K562 (cell line): ENCODE data around the gene SBNO1. TPM values are rescaled to one million over a fixed set of nuclear protein-coding genes. Genes with fewer than 3 reads are reported as not detected.

Source experiments
- BHLHE40 ChIP-seq: IDR thresholded peaks from 2 replicates; pipeline ENCODE4 v1.6.1; 2011; ENCODE audit warnings: low read length, improper control_type of control experiment
- CTCF ChIP-seq, 3 experiments: IDR thresholded peaks in 2 of 3; conservative IDR thresholded peaks in 1 of 3; 2 replicates each; pipeline ENCODE4 v1.5.1; 2011 to 2012; ENCODE audit warnings: low read length in 3 of 3, mild to moderate bottlenecking in 3 of 3, control low read depth in 2 of 3, improper control_type of control experiment in 1 of 3, inconsistent platforms in 1 of 3, low read depth in 1 of 3, mixed read lengths in 1 of 3, moderate library complexity in 1 of 3; ENCODE audit not compliant: insufficient read depth in 2 of 3
- FIP1L1 ChIP-seq: fragments of 200-400 bp; formaldehyde crosslinking; IDR thresholded peaks from 2 replicates; pipeline ENCODE4 v1.6.1; 2018; ENCODE audit warnings: mild to moderate bottlenecking, low read depth, low read length; ENCODE audit not compliant: poor library complexity, severe bottlenecking
- HOMEZ ChIP-seq: fragments of 250-450 bp; sonication (Bioruptor Pico); IDR thresholded peaks from 2 replicates; pipeline ENCODE4 v1.4.0; 2020; ENCODE audit warnings: mild to moderate bottlenecking, moderate library complexity
- MYC ChIP-seq, 2 experiments: fragments of 250-450 bp in 1 of 2; sonication (Bioruptor Pico) in 1 of 2; IDR thresholded peaks; 2 replicates each; pipeline versions ENCODE4 v1.5.1 to v1.6.1; 2012 to 2021; ENCODE audit warnings: low read depth in 2 of 2, borderline replicate concordance in 1 of 2, improper control_type of control experiment in 1 of 2, low read length in 1 of 2, mild to moderate bottlenecking in 1 of 2, moderate library complexity in 1 of 2
- RBM14 ChIP-seq: fragments of 200-400 bp; formaldehyde crosslinking; IDR thresholded peaks from 2 replicates; pipeline ENCODE4 v1.6.1; 2018; ENCODE audit warnings: low read depth, mild to moderate bottlenecking, low read length, moderate library complexity, borderline replicate concordance; ENCODE audit not compliant: insufficient read depth
- RBM22 ChIP-seq: fragments of 200-400 bp; formaldehyde crosslinking; IDR thresholded peaks from 2 replicates; pipeline ENCODE4 v1.6.1; 2018; ENCODE audit warnings: low read length, low read depth; ENCODE audit not compliant: poor library complexity, severe bottlenecking
- SMARCB1 ChIP-seq: IDR thresholded peaks from 2 replicates; pipeline ENCODE4 v1.6.1; 2011; ENCODE audit warnings: improper control_type of control experiment, low read depth; ENCODE audit not compliant: insufficient read length
- STAT6 ChIP-seq: sonication (generic); formaldehyde crosslinking; IDR thresholded peaks from 2 replicates; pipeline ENCODE4 v1.8.1; 2023; ENCODE audit warnings: mild to moderate bottlenecking, missing genetic modification reagents
- TSC22D4 ChIP-seq: fragments of 450-650 bp; IDR thresholded peaks from 2 replicates; pipeline ENCODE4 v1.6.1; 2016; ENCODE audit warnings: missing genetic modification characterization, missing biosample characterization, control low read depth
- ZNF146 ChIP-seq: IDR thresholded peaks from one replicate; pipeline ENCODE4 v1.6.1; 2018; ENCODE audit warnings: missing compliant biosample characterization; ENCODE audit not compliant: unreplicated experiment
- ZNF239 ChIP-seq: fragments of 250-450 bp; sonication (Bioruptor Pico); IDR thresholded peaks from 2 replicates; pipeline ENCODE4 v1.4.0; 2020; ENCODE audit warnings: mild to moderate bottlenecking
- ZNF354B ChIP-seq: fragments of 250-450 bp; sonication (Bioruptor Pico); IDR thresholded peaks from 2 replicates; pipeline ENCODE4 v1.4.0; 2020
- ZNF561 ChIP-seq: fragments of 450-650 bp; formaldehyde crosslinking; conservative IDR thresholded peaks from 2 replicates; pipeline ENCODE4 v1.4.0; 2020; ENCODE audit warnings: mild to moderate bottlenecking, moderate library complexity
- ZNF77 ChIP-seq: fragments of 250-450 bp; sonication (Bioruptor Pico); IDR thresholded peaks from 2 replicates; pipeline ENCODE4 v1.5.0; 2020
- ZNF79 ChIP-seq: fragments of 250-450 bp; sonication (Bioruptor Pico); IDR thresholded peaks from 2 replicates; pipeline ENCODE4 v1.4.0; 2020; ENCODE audit warnings: low read depth, mild to moderate bottlenecking, moderate library complexity
- ZNF830 ChIP-seq: fragments of 250-450 bp; sonication (Bioruptor Pico); IDR thresholded peaks from 2 replicates; pipeline ENCODE4 v1.5.0; 2021; ENCODE audit warnings: mild to moderate bottlenecking
- polyA plus RNA-seq, 8 experiments: library from polyadenylated mRNA; depleted of rRNA in 4 of 8; stranded (reverse) in 5 of 8; unstranded in 3 of 8; fragments of >200 nt; fragmentation: Nextera tagmentation in 2 of 8; fragmentation: Illumina TruSeq in 1 of 8; extraction: Ambion mirVana in 2 of 8; extraction: Trizol in 1 of 8; gene quantifications; 2 replicates each; pipeline versions ENCODE4 v1.2.1 to v1.2.3, GENCODE V29; 2011 to 2014; ENCODE audit warnings: inconsistent platforms in 1 of 8, missing spikeins in 1 of 8
- total RNA-seq, 7 experiments: library from RNA; depleted of rRNA in 6 of 7; stranded (reverse); fragments of >200 nt in 6 of 7; fragmentation: Illumina TruSeq in 2 of 7; extraction: Trizol in 2 of 7; gene quantifications; 2 replicates each; pipeline versions ENCODE4 v1.2.1 to v1.2.3, GENCODE V29; 2011 to 2021; ENCODE audit warnings: low replicate concordance in 1 of 7
- TF ChIP-seq, protein P1 (sequence below): IDR thresholded peaks from 2 replicates; pipeline ENCODE4 v1.6.1; 2011; ENCODE audit not compliant: insufficient read length; ENCODE audit errors: extremely low read depth
- TF ChIP-seq, protein P2 (sequence below): fragments of 250-450 bp; sonication (Bioruptor Pico); IDR thresholded peaks from 2 replicates; pipeline ENCODE4 v1.9.0; 2021; ENCODE audit warnings: mild to moderate bottlenecking

The SBNO1 gene
- total and polyA plus RNA-seq, 9 of the 15 experiments (the other 6 are each of a cell fraction or from before 2014, with no cell fraction given), result 14.9 to 77.1 (median 35.9) TPM

GRCh38 chr12:123363740-123364531, 711 bp downstream of the SBNO1 start (continued):
- 0 out of 2 replicates have a peak, but pooled peaks have one; percentile 70 for TF ChIP-seq STAT6
- no peak for TF ChIP-seq ZNF830 (CRISPR knock-in tag)
- TF ChIP-seq, protein P1, sequence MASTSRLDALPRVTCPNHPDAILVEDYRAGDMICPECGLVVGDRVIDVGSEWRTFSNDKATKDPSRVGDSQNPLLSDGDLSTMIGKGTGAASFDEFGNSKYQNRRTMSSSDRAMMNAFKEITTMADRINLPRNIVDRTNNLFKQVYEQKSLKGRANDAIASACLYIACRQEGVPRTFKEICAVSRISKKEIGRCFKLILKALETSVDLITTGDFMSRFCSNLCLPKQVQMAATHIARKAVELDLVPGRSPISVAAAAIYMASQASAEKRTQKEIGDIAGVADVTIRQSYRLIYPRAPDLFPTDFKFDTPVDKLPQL, result no peak
- 0 out of 2 replicates have a peak, but pooled peaks have one; percentile 49 for TF ChIP-seq RBM14
- TF ChIP-seq, protein P2, sequence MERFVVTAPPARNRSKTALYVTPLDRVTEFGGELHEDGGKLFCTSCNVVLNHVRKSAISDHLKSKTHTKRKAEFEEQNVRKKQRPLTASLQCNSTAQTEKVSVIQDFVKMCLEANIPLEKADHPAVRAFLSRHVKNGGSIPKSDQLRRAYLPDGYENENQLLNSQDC, result no peak
- TF ChIP-seq ZNF146 (CRISPR knock-in tag), result no peak
- no peak for TF ChIP-seq RBM22
- peak; percentile 8; the same call in 1 of the 2 replicates for TF ChIP-seq BHLHE40
- no peak for TF ChIP-seq SMARCB1
- TF ChIP-seq MYC (IDR thresholded peaks at IDR 0.05; ENCODE audit: low read depth, low read length), result peak; percentile 24; the same call in 1 of the 2 replicates
- peak; percentile 18; the same call in 1 of the 2 replicates for TF ChIP-seq MYC (CRISPR knock-in tag; IDR thresholded peaks at IDR 0.05; ENCODE audit: borderline replicate concordance, low read depth)
- TF ChIP-seq ZNF77 (CRISPR knock-in tag), result no peak
- no peak for TF ChIP-seq ZNF79 (CRISPR knock-in tag)
- no peak for TF ChIP-seq ZNF354B (CRISPR knock-in tag)
- no peak for TF ChIP-seq ZNF239 (CRISPR knock-in tag)
- TF ChIP-seq HOMEZ, result no peak
- peak; percentile 69 for TF ChIP-seq FIP1L1
- no peak for TF ChIP-seq TSC22D4 (tag)
- TF ChIP-seq ZNF561, result no peak
- no peak for TF ChIP-seq CTCF (IDR thresholded peaks at IDR 0.05 in 2 of 3, conservative IDR thresholded peaks at IDR 0.05 in 1 of 3; ENCODE audit: insufficient read depth in 2 of 3, low read depth in 1 of 3, low read length in 3 of 3)
